ENCODE data around the gene DYRK1A.

- TF ChIP-seq POLR2AphosphoS5 (IDR thresholded peaks at IDR 0.05; ENCODE audit: borderline replicate concordance, low read depth, low read length) (no peak), EZH2 (IDR thresholded peaks at IDR 0.05) (no peak), FOXP2 (optimal IDR thresholded peaks at IDR 0.05; ENCODE audit: control extremely low read depth, extremely low read length, insufficient read depth) (no peak)
These were observed 198.5 kb downstream of the DYRK1A start for GRCh38 chr21:37564924-37565529.
